Measurements from ENCODE around the gene ARHGEF10L.

Gene ARHGEF10L

DNA sequence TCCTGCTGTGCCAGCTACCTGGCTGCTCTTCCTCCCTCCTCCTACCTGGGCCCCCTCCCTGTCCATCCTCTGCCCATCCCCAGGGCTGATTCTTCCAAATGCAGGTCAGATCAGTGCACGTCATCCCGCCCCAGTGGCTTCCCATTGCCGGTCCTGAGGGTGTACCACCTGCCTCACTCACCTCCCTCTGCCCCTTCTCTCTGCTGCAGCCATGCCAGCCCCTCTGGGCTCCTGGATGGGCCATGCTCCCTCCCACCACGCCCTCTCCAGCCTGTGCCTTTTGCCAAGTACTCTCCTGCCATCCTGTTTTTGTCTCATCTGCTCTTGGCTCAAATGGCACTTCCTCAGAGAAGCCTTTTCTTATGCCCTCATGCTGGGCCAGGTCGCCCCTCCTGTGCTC, 95.8 kb downstream of the ARHGEF10L start:
- H3K27me3 ChIP-seq (ENCODE audit: insufficient read depth, low read length, poor library complexity), result no peaks in the 10 kb centered on the region
- DNase-seq (no peak), ATAC-seq (ENCODE audit: insufficient read depth, low read depth) (no peak)
- H3K27ac ChIP-seq (ENCODE audit: low read length), result no peak overlapping the region
- no peak for TF ChIP-seq EZH2 (IDR thresholded peaks at IDR 0.05; ENCODE audit: borderline replicate concordance, low read depth, low read length, severe bottlenecking)
- TF ChIP-seq, protein P1, sequence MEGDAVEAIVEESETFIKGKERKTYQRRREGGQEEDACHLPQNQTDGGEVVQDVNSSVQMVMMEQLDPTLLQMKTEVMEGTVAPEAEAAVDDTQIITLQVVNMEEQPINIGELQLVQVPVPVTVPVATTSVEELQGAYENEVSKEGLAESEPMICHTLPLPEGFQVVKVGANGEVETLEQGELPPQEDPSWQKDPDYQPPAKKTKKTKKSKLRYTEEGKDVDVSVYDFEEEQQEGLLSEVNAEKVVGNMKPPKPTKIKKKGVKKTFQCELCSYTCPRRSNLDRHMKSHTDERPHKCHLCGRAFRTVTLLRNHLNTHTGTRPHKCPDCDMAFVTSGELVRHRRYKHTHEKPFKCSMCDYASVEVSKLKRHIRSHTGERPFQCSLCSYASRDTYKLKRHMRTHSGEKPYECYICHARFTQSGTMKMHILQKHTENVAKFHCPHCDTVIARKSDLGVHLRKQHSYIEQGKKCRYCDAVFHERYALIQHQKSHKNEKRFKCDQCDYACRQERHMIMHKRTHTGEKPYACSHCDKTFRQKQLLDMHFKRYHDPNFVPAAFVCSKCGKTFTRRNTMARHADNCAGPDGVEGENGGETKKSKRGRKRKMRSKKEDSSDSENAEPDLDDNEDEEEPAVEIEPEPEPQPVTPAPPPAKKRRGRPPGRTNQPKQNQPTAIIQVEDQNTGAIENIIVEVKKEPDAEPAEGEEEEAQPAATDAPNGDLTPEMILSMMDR (IDR thresholded peaks at IDR 0.05; ENCODE audit: borderline replicate concordance, extremely low read depth, low read length, poor library complexity, severe bottlenecking), result no peak
- H2AFZ ChIP-seq (ENCODE audit: low read depth, low read length), result no peak overlapping the region
- no peaks in the 10 kb centered on the region for H3K79me2 ChIP-seq (ENCODE audit: insufficient read depth, low read length)
- no peak overlapping the region for H3K4me3 ChIP-seq (ENCODE audit: low read depth in 1 of 2, low read length in 2 of 2)
- no peak overlapping the region for H3K4me2 ChIP-seq (ENCODE audit: insufficient read depth, low read length)
- H4K20me1 ChIP-seq (ENCODE audit: insufficient read depth, low read length), result peaks cover 7% of the 10 kb centered on the region
- H3K9me3 ChIP-seq (ENCODE audit: insufficient read depth, low read length, severe bottlenecking), result no peaks in the 10 kb centered on the region
- H3K36me3 ChIP-seq (ENCODE audit: insufficient read depth, low read length), result no peaks in the 10 kb centered on the region
- no peak overlapping the region for H3K9ac ChIP-seq (ENCODE audit: low read depth, low read length)
- H3K4me1 ChIP-seq (ENCODE audit: insufficient read depth, low read length), result no peaks in the 10 kb centered on the region

DNA sequence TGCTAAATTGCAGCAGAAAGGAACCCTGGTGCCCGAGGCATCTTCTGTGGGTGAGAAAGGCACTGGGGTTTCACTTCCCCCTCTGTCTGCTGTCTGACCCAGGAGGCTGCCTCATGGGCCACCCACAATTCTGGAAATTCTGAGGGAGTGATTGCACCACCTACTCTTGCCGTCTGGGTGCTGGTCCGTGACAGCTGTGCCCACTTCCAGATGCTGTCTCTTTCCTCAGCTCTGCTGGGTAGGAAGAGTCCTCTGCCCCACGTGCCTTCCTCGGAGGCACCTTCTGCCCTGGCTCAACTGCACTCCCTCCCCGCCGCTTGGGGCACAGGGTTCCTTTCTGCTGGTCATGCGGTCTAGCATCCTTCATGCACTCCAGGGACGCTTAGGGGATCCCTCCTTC, 96.3 kb downstream of the ARHGEF10L start:
- Histone ChIP-seq H3K36me3 (ENCODE audit: insufficient read depth, low read length) (no peaks in the 10 kb centered on the region), H3K4me2 (ENCODE audit: insufficient read depth, low read length) (no peak overlapping the region), H3K9ac (ENCODE audit: low read depth, low read length) (no peak overlapping the region), H2AFZ (ENCODE audit: low read depth, low read length) (no peak overlapping the region), H3K79me2 (ENCODE audit: insufficient read depth, low read length) (no peaks in the 10 kb centered on the region), H4K20me1 (ENCODE audit: insufficient read depth, low read length) (peaks cover 7% of the 10 kb centered on the region), H3K27me3 (ENCODE audit: insufficient read depth, low read length, poor library complexity) (no peaks in the 10 kb centered on the region), H3K27ac (ENCODE audit: low read length) (no peak overlapping the region), H3K4me1 (ENCODE audit: insufficient read depth, low read length) (no peaks in the 10 kb centered on the region), H3K4me3 (ENCODE audit: low read depth in 1 of 2, low read length in 2 of 2) (no peak overlapping the region), H3K9me3 (ENCODE audit: insufficient read depth, low read length, severe bottlenecking) (no peaks in the 10 kb centered on the region)
- no peak for ATAC-seq (ENCODE audit: insufficient read depth, low read depth)
- TF ChIP-seq, protein P1 (IDR thresholded peaks at IDR 0.05; ENCODE audit: borderline replicate concordance, extremely low read depth, low read length, poor library complexity, severe bottlenecking), result no peak
- no peak for TF ChIP-seq EZH2 (IDR thresholded peaks at IDR 0.05; ENCODE audit: borderline replicate concordance, low read depth, low read length, severe bottlenecking)
- DNase-seq, result no peak

DNA sequence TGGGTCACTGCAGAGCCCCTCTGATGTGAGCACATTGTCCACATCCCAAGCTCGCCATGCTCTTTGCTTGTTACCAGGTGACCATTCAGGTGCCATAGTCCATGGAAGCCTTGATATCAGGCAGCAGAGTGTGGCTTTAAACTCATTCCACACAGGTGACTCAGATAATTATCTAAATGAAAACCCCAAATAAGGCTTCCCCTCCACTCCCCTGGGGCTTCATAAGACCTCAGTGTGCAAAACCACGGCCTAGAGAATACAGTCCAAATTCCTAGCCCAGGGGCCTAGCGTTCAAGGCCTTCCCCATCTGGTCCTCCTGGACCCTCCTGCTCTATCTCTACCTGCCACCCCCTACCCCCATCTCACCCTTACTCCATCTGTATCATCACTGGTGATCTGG, 97.1 kb downstream of the ARHGEF10L start:
- H3K27ac ChIP-seq (ENCODE audit: low read length), result no peak overlapping the region
- peaks cover 7% of the 10 kb centered on the region for H4K20me1 ChIP-seq (ENCODE audit: insufficient read depth, low read length)
- no peak overlapping the region for H2AFZ ChIP-seq (ENCODE audit: low read depth, low read length)
- no peak for TF ChIP-seq EZH2 (IDR thresholded peaks at IDR 0.05; ENCODE audit: borderline replicate concordance, low read depth, low read length, severe bottlenecking)
- TF ChIP-seq, protein P1 (IDR thresholded peaks at IDR 0.05; ENCODE audit: borderline replicate concordance, extremely low read depth, low read length, poor library complexity, severe bottlenecking), result no peak
- H3K4me3 ChIP-seq (ENCODE audit: low read depth in 1 of 2, low read length in 2 of 2), result no peak overlapping the region
- H3K27me3 ChIP-seq (ENCODE audit: insufficient read depth, low read length, poor library complexity), result no peaks in the 10 kb centered on the region
- no peak overlapping the region for H3K9ac ChIP-seq (ENCODE audit: low read depth, low read length)
- no peak for ATAC-seq (ENCODE audit: insufficient read depth, low read depth)
- no peaks in the 10 kb centered on the region for H3K9me3 ChIP-seq (ENCODE audit: insufficient read depth, low read length, severe bottlenecking)
- no peaks in the 10 kb centered on the region for H3K4me1 ChIP-seq (ENCODE audit: insufficient read depth, low read length)
- H3K79me2 ChIP-seq (ENCODE audit: insufficient read depth, low read length), result no peaks in the 10 kb centered on the region
- H3K36me3 ChIP-seq (ENCODE audit: insufficient read depth, low read length), result no peaks in the 10 kb centered on the region
- no peak overlapping the region for H3K4me2 ChIP-seq (ENCODE audit: insufficient read depth, low read length)
- no peak for DNase-seq

DNA sequence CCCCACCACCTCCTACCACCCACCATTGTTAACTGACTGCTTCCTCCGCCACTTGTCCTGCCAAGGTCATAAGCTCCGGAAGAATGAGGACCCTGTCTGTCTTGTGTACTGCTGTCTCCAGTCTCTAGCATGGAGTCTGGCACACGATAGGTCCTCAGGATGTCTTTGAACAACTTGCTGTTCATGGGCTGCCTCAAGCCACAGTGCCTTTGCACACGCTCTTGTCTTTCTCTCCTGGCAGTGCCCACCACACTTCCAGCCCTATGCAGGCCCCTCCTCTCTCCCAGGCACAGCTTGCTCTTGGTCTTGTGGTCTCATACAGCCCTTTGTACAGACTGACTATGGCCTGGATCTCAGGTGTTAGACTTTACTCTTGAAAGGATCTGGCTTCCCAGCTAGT, 97.6 kb downstream of the ARHGEF10L start:
- no peak overlapping the region for H2AFZ ChIP-seq (ENCODE audit: low read depth, low read length)
- DNase-seq (no peak), ATAC-seq (ENCODE audit: insufficient read depth, low read depth) (no peak)
- H4K20me1 ChIP-seq (ENCODE audit: insufficient read depth, low read length), result peaks cover 7% of the 10 kb centered on the region
- no peak overlapping the region for H3K4me2 ChIP-seq (ENCODE audit: insufficient read depth, low read length)
- no peak overlapping the region for H3K27ac ChIP-seq (ENCODE audit: low read length)
- no peaks in the 10 kb centered on the region for H3K9me3 ChIP-seq (ENCODE audit: insufficient read depth, low read length, severe bottlenecking)
- no peaks in the 10 kb centered on the region for H3K79me2 ChIP-seq (ENCODE audit: insufficient read depth, low read length)
- no peaks in the 10 kb centered on the region for H3K4me1 ChIP-seq (ENCODE audit: insufficient read depth, low read length)
- H3K36me3 ChIP-seq (ENCODE audit: insufficient read depth, low read length), result no peaks in the 10 kb centered on the region
- no peak overlapping the region for H3K9ac ChIP-seq (ENCODE audit: low read depth, low read length)
- no peak for TF ChIP-seq EZH2 (IDR thresholded peaks at IDR 0.05; ENCODE audit: borderline replicate concordance, low read depth, low read length, severe bottlenecking)
- TF ChIP-seq, protein P1 (IDR thresholded peaks at IDR 0.05; ENCODE audit: borderline replicate concordance, extremely low read depth, low read length, poor library complexity, severe bottlenecking), result no peak
- H3K4me3 ChIP-seq (ENCODE audit: low read depth in 1 of 2, low read length in 2 of 2), result no peak overlapping the region
- H3K27me3 ChIP-seq (ENCODE audit: insufficient read depth, low read length, poor library complexity), result no peaks in the 10 kb centered on the region
